ENCODE results near the gene ARSK. TPM values are rescaled to one million over a fixed set of nuclear protein-coding genes. Genes with fewer than 3 reads are reported as not detected.

The ARSK gene
- total and polyA plus RNA-seq, 3 experiments from 2014 or later = 4.3 to 9.6 (median 5.7) TPM

DNA sequence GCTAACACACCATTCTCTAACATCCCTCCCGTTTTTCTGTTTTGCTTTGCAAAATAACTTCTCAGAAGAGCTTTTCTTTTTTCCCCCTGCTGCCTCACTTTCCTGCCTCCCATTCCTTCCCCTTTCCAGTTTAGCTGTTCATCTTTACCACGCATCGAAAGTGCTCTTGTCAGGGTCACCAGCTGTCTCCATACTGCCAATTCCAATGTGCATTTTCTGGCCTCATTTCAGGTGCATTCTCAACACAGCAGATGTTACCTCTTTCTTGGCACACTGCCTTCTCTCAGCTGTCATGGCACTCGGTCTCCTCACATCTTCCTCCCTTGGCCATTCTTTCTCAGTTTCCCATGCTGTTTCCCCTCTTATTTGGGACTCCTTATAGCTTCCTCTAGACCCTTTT lies 9.5 kb downstream of the ARSK start:
- Histone ChIP-seq H3K9me3 (ENCODE audit: low read length) (no peaks in the 10 kb centered on the region), H3K4me1 (ENCODE audit: insufficient read depth, low read length) (no peaks in the 10 kb centered on the region), H3K27ac (ENCODE audit: low read depth, low read length) (no peak overlapping the region), H3K27me3 (ENCODE audit: insufficient read depth, low read length, poor library complexity, severe bottlenecking) (no peaks in the 10 kb centered on the region), H3K36me3 (ENCODE audit: insufficient read depth, low read length) (peaks cover 9% of the 10 kb centered on the region), H3K4me3 (ENCODE audit: low read length) (no peak overlapping the region)
- H3K9me3 Mint-ChIP-seq = no peaks in the 10 kb centered on the region
- DNase-seq = no peak
- peaks cover 0 to 30% (median 20%) of the 10 kb centered on the region in 3 donors for H3K36me3 Mint-ChIP-seq
- peak overlapping the region in 1 of 8 donors; percentile 80 for H3K27ac Mint-ChIP-seq
- CTCF ChIA-PET = no interaction called here
- H3K4me3 Mint-ChIP-seq = peak overlapping the region in 1 of 7 donors; percentile 45
- POLR2A ChIA-PET = no interaction called here
- H3K27me3 Mint-ChIP-seq = no peaks in the 10 kb centered on the region
- peaks cover 4 to 9% (median 6%) of the 10 kb centered on the region in 3 donors for H3K4me1 Mint-ChIP-seq

DNA sequence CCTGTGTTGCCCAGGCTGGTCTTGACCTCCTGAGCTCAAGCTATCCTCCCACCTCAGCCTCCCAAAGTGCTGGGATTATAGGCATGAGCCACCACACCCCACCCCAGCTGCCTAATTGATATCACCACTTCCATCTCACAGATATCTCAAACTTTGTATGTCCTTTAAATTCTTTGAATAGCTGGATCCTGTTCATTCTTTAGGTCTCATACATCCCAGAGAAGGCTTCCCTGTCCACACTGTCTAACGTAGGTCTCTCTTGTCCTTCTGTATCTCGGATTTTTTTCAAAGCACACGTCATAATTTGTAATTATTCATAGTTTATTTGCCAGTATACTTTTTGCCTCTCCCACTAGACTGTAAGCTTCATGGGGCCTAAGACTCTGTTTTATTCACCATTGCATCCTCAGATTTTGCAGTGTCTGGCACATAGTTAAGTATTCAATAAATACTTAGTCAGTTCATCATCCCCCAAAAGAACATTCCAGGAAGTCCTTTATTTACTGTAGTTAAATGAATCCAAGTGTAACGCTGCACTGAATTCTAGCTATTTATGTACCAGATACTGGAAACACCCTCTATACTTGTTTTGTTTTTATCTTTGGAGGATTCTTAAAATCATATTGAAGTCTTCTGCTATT lies 10.5 kb downstream of the ARSK start:
- H3K27me3 Mint-ChIP-seq = no peaks in the 10 kb centered on the region
- H3K9me3 Mint-ChIP-seq = no peaks in the 10 kb centered on the region
- no peak overlapping the region for H3K4me3 Mint-ChIP-seq
- CTCF ChIA-PET = interaction anchor here (0.9 to 1.0 kb wide), 2 partner anchors 8 to 10 kb away, joined by 4 read pairs; partner anchors contain the start of genes ARSK and SKIC3
- no peaks in the 10 kb centered on the region for H3K27me3 ChIP-seq (ENCODE audit: insufficient read depth, low read length, poor library complexity, severe bottlenecking)
- no peak overlapping the region for H3K27ac Mint-ChIP-seq
- POLR2A ChIA-PET = no interaction called here
- peaks cover 0 to 38% (median 27%) of the 10 kb centered on the region in 3 donors for H3K36me3 Mint-ChIP-seq
- no peak overlapping the region for H3K27ac ChIP-seq (ENCODE audit: low read depth, low read length)
- no peaks in the 10 kb centered on the region for H3K4me1 ChIP-seq (ENCODE audit: insufficient read depth, low read length)
- peaks cover 6 to 9% (median 8%) of the 10 kb centered on the region in 3 donors for H3K4me1 Mint-ChIP-seq
- H3K36me3 ChIP-seq (ENCODE audit: insufficient read depth, low read length) = peaks cover 14% of the 10 kb centered on the region
- no peak overlapping the region for H3K4me3 ChIP-seq (ENCODE audit: low read length)
- DNase-seq = no peak
- H3K9me3 ChIP-seq (ENCODE audit: low read length) = no peaks in the 10 kb centered on the region

DNA sequence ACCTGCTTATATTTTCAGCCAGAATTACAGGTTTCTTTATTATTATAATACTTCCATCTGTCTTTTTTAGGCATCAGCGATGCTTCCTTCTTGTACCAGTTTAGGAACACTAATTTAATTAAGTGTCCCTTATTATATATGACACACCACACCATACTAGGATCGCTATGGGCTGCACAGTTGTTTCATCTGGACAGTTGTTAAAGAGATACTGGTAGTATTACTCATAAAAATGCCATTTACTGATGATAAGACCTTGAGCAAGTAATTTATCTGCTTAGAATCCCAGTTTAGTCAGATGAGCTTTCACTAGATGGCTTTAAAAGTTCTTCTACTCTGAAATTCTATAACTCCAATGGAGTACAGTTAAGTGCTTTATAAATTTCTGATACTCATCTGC lies 17.1 kb downstream of the ARSK start:
- POLR2A ChIA-PET = no interaction called here
- no peak for DNase-seq
- no peak overlapping the region for H3K4me3 Mint-ChIP-seq
- H3K27ac ChIP-seq (ENCODE audit: low read depth, low read length) = no peak overlapping the region
- H3K27ac Mint-ChIP-seq = no peak overlapping the region
- peaks cover 25 to 55% (median 39%) of the 10 kb centered on the region in 3 donors for H3K36me3 Mint-ChIP-seq
- no peaks in the 10 kb centered on the region for H3K27me3 ChIP-seq (ENCODE audit: insufficient read depth, low read length, poor library complexity, severe bottlenecking)
- H3K27me3 Mint-ChIP-seq = no peaks in the 10 kb centered on the region
- no peaks in the 10 kb centered on the region for H3K4me1 ChIP-seq (ENCODE audit: insufficient read depth, low read length)
- H3K36me3 ChIP-seq (ENCODE audit: insufficient read depth, low read length) = peaks cover 9% of the 10 kb centered on the region
- no peak overlapping the region for H3K4me3 ChIP-seq (ENCODE audit: low read length)
- CTCF ChIA-PET = no interaction called here
- no peaks in the 10 kb centered on the region for H3K9me3 ChIP-seq (ENCODE audit: low read length)
- H3K9me3 Mint-ChIP-seq = no peaks in the 10 kb centered on the region
- peaks cover 0 to 4% (median 0%) of the 10 kb centered on the region in 3 donors for H3K4me1 Mint-ChIP-seq

- POLR2A ChIA-PET = no interaction called here
- peaks cover 19 to 25% (median 21%) of the 10 kb centered on the region in 3 donors for H3K36me3 Mint-ChIP-seq
- no peaks in the 10 kb centered on the region for H3K9me3 Mint-ChIP-seq
- Histone ChIP-seq H3K27ac (ENCODE audit: low read depth, low read length) (no peak overlapping the region), H3K9me3 (ENCODE audit: low read length) (no peaks in the 10 kb centered on the region), H3K4me3 (ENCODE audit: low read length) (no peak overlapping the region), H3K4me1 (ENCODE audit: insufficient read depth, low read length) (no peaks in the 10 kb centered on the region), H3K27me3 (ENCODE audit: insufficient read depth, low read length, poor library complexity, severe bottlenecking) (no peaks in the 10 kb centered on the region), H3K36me3 (ENCODE audit: insufficient read depth, low read length) (no peaks in the 10 kb centered on the region)
- H3K4me3 Mint-ChIP-seq = no peak overlapping the region
- no peak for DNase-seq
- no peaks in the 10 kb centered on the region for H3K27me3 Mint-ChIP-seq
- CTCF ChIA-PET = no interaction called here
- no peaks in the 10 kb centered on the region for H3K4me1 Mint-ChIP-seq
- H3K27ac Mint-ChIP-seq = no peak overlapping the region
Observed at GRCh38 chr5:95581576-95581975, 26.7 kb downstream of the ARSK start.

DNA sequence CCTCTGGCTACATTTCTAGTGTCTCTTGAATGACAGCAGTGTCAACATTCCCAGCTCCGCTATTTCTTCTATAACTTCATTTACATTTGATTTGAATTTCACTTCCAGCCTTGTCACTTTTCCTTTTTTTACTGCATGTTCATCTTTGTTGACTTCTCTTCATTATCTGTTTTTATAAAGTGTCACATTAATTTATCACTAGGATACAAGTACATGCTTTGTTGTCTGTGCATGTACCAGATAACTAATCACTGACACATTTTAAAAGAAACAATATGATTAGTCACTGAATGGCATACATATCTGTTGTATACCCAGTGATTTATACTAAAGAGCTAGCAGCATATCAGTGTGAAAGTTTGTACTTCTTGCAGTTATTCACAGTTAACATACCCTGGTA lies 29.1 kb downstream of the ARSK start:
- no peaks in the 10 kb centered on the region for H3K36me3 ChIP-seq (ENCODE audit: insufficient read depth, low read length)
- H3K4me1 ChIP-seq (ENCODE audit: insufficient read depth, low read length) = no peaks in the 10 kb centered on the region
- no peak for DNase-seq
- H3K27ac Mint-ChIP-seq = peak overlapping the region in 2 of 8 donors; percentile 0 to 10
- CTCF ChIA-PET = no interaction called here
- POLR2A ChIA-PET = no interaction called here
- no peak overlapping the region for H3K4me3 Mint-ChIP-seq
- no peaks in the 10 kb centered on the region for H3K9me3 ChIP-seq (ENCODE audit: low read length)
- no peaks in the 10 kb centered on the region for H3K27me3 Mint-ChIP-seq
- no peaks in the 10 kb centered on the region for H3K27me3 ChIP-seq (ENCODE audit: insufficient read depth, low read length, poor library complexity, severe bottlenecking)
- no peaks in the 10 kb centered on the region for H3K9me3 Mint-ChIP-seq
- H3K4me1 Mint-ChIP-seq = no peaks in the 10 kb centered on the region
- H3K27ac ChIP-seq (ENCODE audit: low read depth, low read length) = no peak overlapping the region
- peaks cover 15 to 26% (median 21%) of the 10 kb centered on the region in 3 donors for H3K36me3 Mint-ChIP-seq
- H3K4me3 ChIP-seq (ENCODE audit: low read length) = no peak overlapping the region

DNA sequence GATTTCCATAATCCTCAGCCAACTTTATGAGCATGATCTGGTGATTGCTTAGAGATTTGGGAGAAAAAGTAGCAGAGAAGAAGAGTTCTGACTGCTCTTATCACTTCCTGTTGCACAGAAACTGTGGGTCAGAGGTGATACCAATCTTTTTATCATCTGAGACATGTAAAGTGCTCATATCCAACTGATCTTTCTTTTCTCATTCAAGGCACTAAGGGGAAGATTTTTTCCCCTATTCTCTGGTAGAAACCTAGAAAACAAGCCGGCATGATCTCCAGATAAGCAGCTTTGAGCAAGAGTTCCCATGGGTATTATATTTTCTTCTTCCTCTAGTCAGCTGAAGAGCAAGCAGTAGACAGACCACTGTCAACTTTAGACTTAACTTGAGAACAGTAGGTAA lies 36.0 kb downstream of the ARSK start:
- Histone ChIP-seq H3K36me3 (ENCODE audit: insufficient read depth, low read length) (no peaks in the 10 kb centered on the region), H3K4me3 (ENCODE audit: low read length) (no peak overlapping the region), H3K4me1 (ENCODE audit: insufficient read depth, low read length) (no peaks in the 10 kb centered on the region), H3K9me3 (ENCODE audit: low read length) (no peaks in the 10 kb centered on the region), H3K27ac (ENCODE audit: low read depth, low read length) (no peak overlapping the region), H3K27me3 (ENCODE audit: insufficient read depth, low read length, poor library complexity, severe bottlenecking) (no peaks in the 10 kb centered on the region)
- POLR2A ChIA-PET = no interaction called here
- peaks cover 4 to 17% (median 14%) of the 10 kb centered on the region in 3 donors for H3K4me1 Mint-ChIP-seq
- H3K36me3 Mint-ChIP-seq = peaks cover 0 to 24% (median 14%) of the 10 kb centered on the region in 3 donors
- no peaks in the 10 kb centered on the region for H3K9me3 Mint-ChIP-seq
- H3K27ac Mint-ChIP-seq = peak overlapping the region in 3 of 8 donors; percentile 4 to 56 (median 5)
- no peak overlapping the region for H3K4me3 Mint-ChIP-seq
- no peak for DNase-seq
- H3K27me3 Mint-ChIP-seq = no peaks in the 10 kb centered on the region
- CTCF ChIA-PET = no interaction called here

DNA sequence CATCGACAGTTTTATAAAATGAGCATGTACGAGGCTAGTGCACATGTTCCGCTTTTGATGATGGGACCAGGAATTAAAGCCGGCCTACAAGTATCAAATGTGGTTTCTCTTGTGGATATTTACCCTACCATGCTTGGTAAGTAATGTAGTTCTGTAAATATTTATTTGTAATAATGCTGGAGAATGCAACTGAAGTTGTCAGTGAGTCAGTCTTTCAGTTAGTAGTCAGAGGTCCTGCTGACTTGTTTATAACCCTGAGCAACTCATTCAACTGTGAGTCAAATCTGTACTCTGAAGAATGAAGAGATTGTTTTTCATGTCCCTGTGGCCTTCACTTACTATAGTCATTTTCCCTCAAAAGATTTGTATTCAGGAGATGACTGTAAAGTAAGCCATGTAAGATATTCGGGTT lies 36.6 kb downstream of the ARSK start:
- CTCF ChIA-PET = no interaction called here
- H3K4me1 Mint-ChIP-seq = peaks cover 4 to 17% (median 14%) of the 10 kb centered on the region in 3 donors
- POLR2A ChIA-PET = no interaction called here

GRCh38 chr5:95595289-95595931 lies 40.5 kb downstream of the ARSK start:
- Histone ChIP-seq H3K9me3 (ENCODE audit: low read length) (no peaks in the 10 kb centered on the region), H3K27me3 (ENCODE audit: insufficient read depth, low read length, poor library complexity, severe bottlenecking) (no peaks in the 10 kb centered on the region), H3K27ac (ENCODE audit: low read depth, low read length) (no peak overlapping the region), H3K4me1 (ENCODE audit: insufficient read depth, low read length) (no peaks in the 10 kb centered on the region), H3K4me3 (ENCODE audit: low read length) (no peak overlapping the region), H3K36me3 (ENCODE audit: insufficient read depth, low read length) (no peaks in the 10 kb centered on the region)
- Mint-ChIP-seq H3K36me3 (peaks cover 0 to 19% (median 12%) of the 10 kb centered on the region in 3 donors), H3K27me3 (no peaks in the 10 kb centered on the region), H3K27ac (no peak overlapping the region), H3K4me1 (peaks cover 0 to 14% (median 10%) of the 10 kb centered on the region in 3 donors), H3K9me3 (no peaks in the 10 kb centered on the region), H3K4me3 (no peak overlapping the region)
- no peak for DNase-seq
- POLR2A ChIA-PET = no interaction called here
- CTCF ChIA-PET = no interaction called here

More for the DNA sequence above, 36.6 kb downstream of the ARSK start:
- no peak overlapping the region for H3K4me3 Mint-ChIP-seq
- H3K36me3 ChIP-seq (ENCODE audit: insufficient read depth, low read length) = no peaks in the 10 kb centered on the region
- peak overlapping the region in 1 of 8 donors; percentile 4 for H3K27ac Mint-ChIP-seq
- peaks cover 0 to 23% (median 14%) of the 10 kb centered on the region in 3 donors for H3K36me3 Mint-ChIP-seq
- no peaks in the 10 kb centered on the region for H3K4me1 ChIP-seq (ENCODE audit: insufficient read depth, low read length)
- H3K4me3 ChIP-seq (ENCODE audit: low read length) = no peak overlapping the region
- H3K27ac ChIP-seq (ENCODE audit: low read depth, low read length) = no peak overlapping the region
- H3K27me3 Mint-ChIP-seq = no peaks in the 10 kb centered on the region
- no peak for DNase-seq
- no peaks in the 10 kb centered on the region for H3K9me3 Mint-ChIP-seq
- no peaks in the 10 kb centered on the region for H3K27me3 ChIP-seq (ENCODE audit: insufficient read depth, low read length, poor library complexity, severe bottlenecking)
- no peaks in the 10 kb centered on the region for H3K9me3 ChIP-seq (ENCODE audit: low read length)
